Stimulated activated naive CD8-positive, alpha-beta T cell treated with anti-CD3 and anti-CD28 coated beads, Interleukin-15, Interleukin-2, amounts not matched to agents 100 ng/mL and 50 ng/mL, for 24 hours (primary cell): ENCODE data around the gene FMNL3.
"Not testable (repeated sequence)": the region's sequence is repeated elsewhere in the genome, so short reads cannot be mapped to it uniquely, and the experiment has no call there.

ENCODE experiments used
- H3K27ac Mint-ChIP-seq: one replicate; pipeline ENCODE4 v1.8.0; 2021; ENCODE audit warnings: mild to moderate bottlenecking, mixed read lengths
- H3K27me3 Mint-ChIP-seq: one replicate; pipeline ENCODE4 v1.8.0; 2021; ENCODE audit warnings: mixed read lengths
- H3K36me3 Mint-ChIP-seq: one replicate; pipeline ENCODE4 v1.8.0; 2021; ENCODE audit warnings: low read depth, mixed read lengths
- H3K4me1 Mint-ChIP-seq: one replicate; pipeline ENCODE4 v1.8.0; 2021; ENCODE audit warnings: low read depth, mixed read lengths
- H3K4me3 Mint-ChIP-seq: one replicate; pipeline ENCODE4 v1.8.0; 2021; ENCODE audit warnings: mild to moderate bottlenecking, mixed read lengths
- H3K9me3 Mint-ChIP-seq: one replicate; pipeline ENCODE4 v1.8.0; 2021; ENCODE audit warnings: mixed read lengths

Gene FMNL3

GRCh38 chr12:49605539-49605938 is 101.7 kb downstream of the FMNL3 start, which contains the start of gene FAM186B:
Gene FAM186B, minus strand, starts transcription at chr12:49605639. Its CDS starts 162 bp downstream, at chr12:49605477.
- not testable (repeated sequence) for H3K36me3 Mint-ChIP-seq, H3K4me1 Mint-ChIP-seq, H3K4me3 Mint-ChIP-seq, H3K27ac Mint-ChIP-seq, H3K9me3 Mint-ChIP-seq, H3K27me3 Mint-ChIP-seq

- Mint-ChIP-seq H3K36me3 (no peaks in the 10 kb centered on the region), H3K9me3 (no peaks in the 10 kb centered on the region), H3K4me3 (no peak overlapping the region), H3K27me3 (peaks cover 8% of the 10 kb centered on the region), H3K4me1 (no peaks in the 10 kb centered on the region), H3K27ac (no peak overlapping the region)
These were observed 102.3 kb downstream of the FMNL3 start for GRCh38 chr12:49604856-49605255.

- no peaks in the 10 kb centered on the region for H3K4me1 Mint-ChIP-seq
- no peak overlapping the region for H3K27ac Mint-ChIP-seq
- H3K9me3 Mint-ChIP-seq: no peaks in the 10 kb centered on the region
- no peak overlapping the region for H3K4me3 Mint-ChIP-seq
- peaks cover 8% of the 10 kb centered on the region for H3K27me3 Mint-ChIP-seq
- H3K36me3 Mint-ChIP-seq: no peaks in the 10 kb centered on the region
These were observed 103.5 kb downstream of the FMNL3 start for GRCh38 chr12:49603721-49604120.

GRCh38 chr12:49599961-49600360 is 107.2 kb downstream of the FMNL3 start:
- Mint-ChIP-seq H3K9me3 (no peaks in the 10 kb centered on the region), H3K4me3 (no peak overlapping the region), H3K36me3 (no peaks in the 10 kb centered on the region), H3K27me3 (no peaks in the 10 kb centered on the region), H3K4me1 (no peaks in the 10 kb centered on the region), H3K27ac (no peak overlapping the region)

- Mint-ChIP-seq H3K36me3 (no peaks in the 10 kb centered on the region), H3K4me3 (no peak overlapping the region), H3K4me1 (no peaks in the 10 kb centered on the region), H3K27me3 (no peaks in the 10 kb centered on the region), H3K27ac (no peak overlapping the region), H3K9me3 (no peaks in the 10 kb centered on the region)
These were observed 108.7 kb downstream of the FMNL3 start for GRCh38 chr12:49598527-49598926.

- no peaks in the 10 kb centered on the region for H3K27me3 Mint-ChIP-seq
- no peaks in the 10 kb centered on the region for H3K4me1 Mint-ChIP-seq
- no peak overlapping the region for H3K27ac Mint-ChIP-seq
- peaks cover 6% of the 10 kb centered on the region for H3K9me3 Mint-ChIP-seq
- no peak overlapping the region for H3K4me3 Mint-ChIP-seq
- peaks cover 28% of the 10 kb centered on the region for H3K36me3 Mint-ChIP-seq
These were observed 118.3 kb downstream of the FMNL3 start for GRCh38 chr12:49588721-49589516.

GRCh38 chr12:49588281-49588680 is 118.9 kb downstream of the FMNL3 start:
- H3K27me3 Mint-ChIP-seq: no peaks in the 10 kb centered on the region
- no peak overlapping the region for H3K4me3 Mint-ChIP-seq
- H3K9me3 Mint-ChIP-seq: peaks cover 6% of the 10 kb centered on the region
- H3K27ac Mint-ChIP-seq: no peak overlapping the region
- H3K36me3 Mint-ChIP-seq: peaks cover 35% of the 10 kb centered on the region
- no peaks in the 10 kb centered on the region for H3K4me1 Mint-ChIP-seq

GRCh38 chr12:49587174-49587908 is 119.9 kb downstream of the FMNL3 start:
- Mint-ChIP-seq H3K36me3 (peaks cover 41% of the 10 kb centered on the region), H3K4me3 (no peak overlapping the region), H3K27me3 (no peaks in the 10 kb centered on the region), H3K27ac (no peak overlapping the region), H3K9me3 (peaks cover 6% of the 10 kb centered on the region), H3K4me1 (no peaks in the 10 kb centered on the region)
